GM12878 (cell line): ENCODE results near the gene SOCS1. TPM values are rescaled to one million over a fixed set of nuclear protein-coding genes. Genes with fewer than 3 reads are reported as not detected.

Experiments used
- ATF7 ChIP-seq: fragments of 450-650 bp; IDR thresholded peaks from 2 replicates; pipeline ENCODE4 v1.6.1; 2016; ENCODE audit warnings: low read depth, mild to moderate bottlenecking
- CHD1 ChIP-seq: IDR thresholded peaks from 2 replicates; pipeline ENCODE4 v1.6.1; 2012; ENCODE audit warnings: low read depth, low read length, improper control_type of control experiment
- EP300 ChIP-seq, 2 experiments: fragments of 150-350 bp in 1 of 2; IDR thresholded peaks; 2 replicates each; pipeline ENCODE4 v1.6.1; 2011 to 2012; ENCODE audit warnings: low read depth in 2 of 2, low read length in 2 of 2, borderline replicate concordance in 1 of 2, improper control_type of control experiment in 1 of 2, inconsistent platforms in 1 of 2; ENCODE audit not compliant: control insufficient read depth in 1 of 2
- ESRRA ChIP-seq: IDR thresholded peaks from 2 replicates; pipeline ENCODE4 v1.6.1; 2012; ENCODE audit warnings: mild to moderate bottlenecking, low read length, improper control_type of control experiment
- FOXM1 ChIP-seq: IDR thresholded peaks from 2 replicates; pipeline ENCODE4 v1.6.1; 2012; ENCODE audit warnings: low read depth, mild to moderate bottlenecking, inconsistent platforms, low read length, moderate library complexity
- IRF4 ChIP-seq: IDR thresholded peaks from 2 replicates; pipeline ENCODE4 v1.6.1; 2011; ENCODE audit warnings: low read depth, low read length
- NFXL1 ChIP-seq: fragments of 450-650 bp; IDR thresholded peaks from 2 replicates; pipeline ENCODE4 v1.6.1; 2017; ENCODE audit warnings: antibody characterized with exemption, mild to moderate bottlenecking, borderline replicate concordance
- NR2F1 ChIP-seq: fragments of 450-650 bp; conservative IDR thresholded peaks from 2 replicates; pipeline ENCODE4 v1.6.1; 2017; ENCODE audit warnings: mild to moderate bottlenecking
- PAX5 ChIP-seq: IDR thresholded peaks from 2 replicates; pipeline ENCODE4 v1.6.1; 2011; ENCODE audit warnings: low read depth, low read length, borderline replicate concordance
- PML ChIP-seq: IDR thresholded peaks from 2 replicates; pipeline ENCODE4 v1.6.1; 2012; ENCODE audit warnings: low read length, inconsistent platforms
- POLR2AphosphoS5 ChIP-seq: IDR thresholded peaks from 2 replicates; pipeline ENCODE4 v1.6.1; 2011; ENCODE audit warnings: mild to moderate bottlenecking, low read length, inconsistent platforms
- RBBP5 ChIP-seq: fragments of 200-600 bp; sonication (generic); conservative IDR thresholded peaks from 2 replicates; pipeline ENCODE4 v1.6.1; 2016
- SMAD1 ChIP-seq: fragments of 450-650 bp; IDR thresholded peaks from 2 replicates; pipeline ENCODE4 v1.6.1; 2018; ENCODE audit warnings: mild to moderate bottlenecking, low read depth; ENCODE audit not compliant: partially characterized antibody
- SREBF2 ChIP-seq: IDR thresholded peaks from 2 replicates; pipeline ENCODE4 v1.6.1; 2012; ENCODE audit warnings: mild to moderate bottlenecking, low read length
- SUPT20H ChIP-seq: IDR thresholded peaks from 2 replicates; pipeline ENCODE4 v1.6.1; 2011; ENCODE audit warnings: low read depth, mild to moderate bottlenecking, low read length, moderate library complexity, borderline replicate concordance; ENCODE audit not compliant: control insufficient read depth
- ZBED1 ChIP-seq: IDR thresholded peaks from 2 replicates; pipeline ENCODE4 v1.6.1; 2016; ENCODE audit warnings: borderline replicate concordance
- ZNF207 ChIP-seq: fragments of 450-650 bp; IDR thresholded peaks from 2 replicates; pipeline ENCODE4 v1.6.1; 2014; ENCODE audit warnings: antibody characterized with exemption, mild to moderate bottlenecking, borderline replicate concordance
- polyA plus RNA-seq, 11 experiments: library from polyadenylated mRNA; depleted of rRNA in 4 of 11; unstranded in 6 of 11; stranded (reverse) in 5 of 11; fragments of >200 nt; fragmentation: Nextera tagmentation in 4 of 11; fragmentation: Illumina TruSeq in 1 of 11; extraction: Ambion mirVana in 4 of 11; extraction: Trizol in 1 of 11; gene quantifications; 1 replicate in 1 of 11; 2 replicates in 10 of 11; pipeline versions ENCODE4 v1.2.1 to v1.2.3, GENCODE V29; 2011 to 2016; ENCODE audit warnings: inconsistent platforms in 2 of 11, missing spikeins in 2 of 11, low read depth in 1 of 11
- total RNA-seq, 4 experiments: library from RNA; depleted of rRNA in 3 of 4; stranded (reverse); fragments of >200 nt in 3 of 4; fragmentation: Illumina TruSeq in 1 of 4; extraction: Trizol in 1 of 4; gene quantifications; 2 replicates each; pipeline versions ENCODE4 v1.2.1 to v1.2.3, GENCODE V29; 2013 to 2021
- TF ChIP-seq, protein P1 (sequence below): fragments of 450-650 bp; IDR thresholded peaks from 2 replicates; pipeline ENCODE4 v1.6.1; 2017; ENCODE audit warnings: low read depth, mild to moderate bottlenecking, moderate library complexity
- TF ChIP-seq, protein P2 (sequence below): fragments of 450-650 bp; IDR thresholded peaks from 2 replicates; pipeline ENCODE4 v1.6.1; 2014; ENCODE audit warnings: mild to moderate bottlenecking
- TF ChIP-seq, protein P3 (sequence below): fragments of 450-650 bp; formaldehyde crosslinking; IDR thresholded peaks from 2 replicates; pipeline ENCODE4 v1.5.0; 2022; ENCODE audit warnings: mild to moderate bottlenecking, missing genetic modification characterization

SOCS1 gene
- total and polyA plus RNA-seq, 10 of the 15 experiments (the other 5 are each of a cell fraction or from before 2014, with no cell fraction given) = 0.42 to 39.8 (median 11.2) TPM

DNA sequence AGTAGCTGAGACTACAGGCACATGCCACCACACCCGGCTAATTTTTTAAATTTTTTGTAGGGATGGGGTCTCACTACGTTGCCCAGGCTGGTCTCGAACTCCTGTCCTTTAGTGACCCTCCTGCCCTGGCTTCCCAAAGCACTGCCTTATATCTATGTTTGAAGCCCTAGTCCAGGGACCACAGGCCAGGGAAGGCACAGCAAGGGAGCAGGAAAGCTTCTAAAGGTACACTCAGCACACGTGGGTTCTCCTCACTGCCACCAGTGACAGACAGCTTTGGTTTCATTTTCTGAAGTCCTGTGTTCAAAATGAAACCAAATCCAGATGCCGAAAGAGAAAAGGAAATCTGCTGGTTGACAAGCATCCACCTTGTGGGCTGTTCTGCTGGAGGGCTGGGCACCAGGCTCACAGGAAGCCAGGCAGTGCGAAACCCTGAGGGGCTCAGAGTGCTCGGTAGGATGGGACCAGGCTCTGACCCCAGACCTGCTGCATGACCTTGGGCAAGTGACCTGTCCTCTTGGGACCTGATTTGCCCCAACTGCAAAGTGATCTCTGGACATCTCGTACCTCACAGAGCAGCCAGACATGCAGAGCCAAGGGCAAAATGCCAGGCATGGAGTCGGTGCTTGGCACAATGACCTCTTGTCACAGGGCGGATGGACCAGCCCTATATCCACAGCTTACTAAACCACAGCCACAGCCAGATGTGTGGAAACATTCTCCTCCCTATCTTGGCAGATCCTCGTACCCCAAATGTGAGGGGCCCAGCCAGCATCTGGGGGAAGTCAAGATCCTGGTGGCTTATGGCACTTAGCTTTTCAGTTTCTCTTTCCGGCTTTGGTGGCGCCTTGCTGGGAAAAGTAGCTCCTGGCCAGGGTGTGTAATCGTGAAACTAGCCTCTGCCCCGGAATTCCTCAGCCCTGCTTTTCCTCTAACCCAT lies 2.8 kb upstream of the SOCS1 start (continued):
- TF ChIP-seq, protein P1, sequence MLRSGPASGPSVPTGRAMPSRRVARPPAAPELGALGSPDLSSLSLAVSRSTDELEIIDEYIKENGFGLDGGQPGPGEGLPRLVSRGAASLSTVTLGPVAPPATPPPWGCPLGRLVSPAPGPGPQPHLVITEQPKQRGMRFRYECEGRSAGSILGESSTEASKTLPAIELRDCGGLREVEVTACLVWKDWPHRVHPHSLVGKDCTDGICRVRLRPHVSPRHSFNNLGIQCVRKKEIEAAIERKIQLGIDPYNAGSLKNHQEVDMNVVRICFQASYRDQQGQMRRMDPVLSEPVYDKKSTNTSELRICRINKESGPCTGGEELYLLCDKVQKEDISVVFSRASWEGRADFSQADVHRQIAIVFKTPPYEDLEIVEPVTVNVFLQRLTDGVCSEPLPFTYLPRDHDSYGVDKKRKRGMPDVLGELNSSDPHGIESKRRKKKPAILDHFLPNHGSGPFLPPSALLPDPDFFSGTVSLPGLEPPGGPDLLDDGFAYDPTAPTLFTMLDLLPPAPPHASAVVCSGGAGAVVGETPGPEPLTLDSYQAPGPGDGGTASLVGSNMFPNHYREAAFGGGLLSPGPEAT = peak; percentile 62; the same call in 1 of the 2 replicates
- no peak for TF ChIP-seq POLR2AphosphoS5
- TF ChIP-seq PML = no peak
- TF ChIP-seq, protein P2, sequence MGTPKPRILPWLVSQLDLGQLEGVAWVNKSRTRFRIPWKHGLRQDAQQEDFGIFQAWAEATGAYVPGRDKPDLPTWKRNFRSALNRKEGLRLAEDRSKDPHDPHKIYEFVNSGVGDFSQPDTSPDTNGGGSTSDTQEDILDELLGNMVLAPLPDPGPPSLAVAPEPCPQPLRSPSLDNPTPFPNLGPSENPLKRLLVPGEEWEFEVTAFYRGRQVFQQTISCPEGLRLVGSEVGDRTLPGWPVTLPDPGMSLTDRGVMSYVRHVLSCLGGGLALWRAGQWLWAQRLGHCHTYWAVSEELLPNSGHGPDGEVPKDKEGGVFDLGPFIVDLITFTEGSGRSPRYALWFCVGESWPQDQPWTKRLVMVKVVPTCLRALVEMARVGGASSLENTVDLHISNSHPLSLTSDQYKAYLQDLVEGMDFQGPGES = no peak
- no peak for TF ChIP-seq ZNF207
- no peak for TF ChIP-seq ZBED1
- no peak for TF ChIP-seq SMAD1
- TF ChIP-seq FOXM1 = no peak
- TF ChIP-seq SREBF2 = no peak
- TF ChIP-seq RBBP5 = no peak
- TF ChIP-seq CHD1 = no peak
- peak; percentile 29; the same call in 1 of the 2 replicates for TF ChIP-seq ESRRA
- TF ChIP-seq, protein P3, sequence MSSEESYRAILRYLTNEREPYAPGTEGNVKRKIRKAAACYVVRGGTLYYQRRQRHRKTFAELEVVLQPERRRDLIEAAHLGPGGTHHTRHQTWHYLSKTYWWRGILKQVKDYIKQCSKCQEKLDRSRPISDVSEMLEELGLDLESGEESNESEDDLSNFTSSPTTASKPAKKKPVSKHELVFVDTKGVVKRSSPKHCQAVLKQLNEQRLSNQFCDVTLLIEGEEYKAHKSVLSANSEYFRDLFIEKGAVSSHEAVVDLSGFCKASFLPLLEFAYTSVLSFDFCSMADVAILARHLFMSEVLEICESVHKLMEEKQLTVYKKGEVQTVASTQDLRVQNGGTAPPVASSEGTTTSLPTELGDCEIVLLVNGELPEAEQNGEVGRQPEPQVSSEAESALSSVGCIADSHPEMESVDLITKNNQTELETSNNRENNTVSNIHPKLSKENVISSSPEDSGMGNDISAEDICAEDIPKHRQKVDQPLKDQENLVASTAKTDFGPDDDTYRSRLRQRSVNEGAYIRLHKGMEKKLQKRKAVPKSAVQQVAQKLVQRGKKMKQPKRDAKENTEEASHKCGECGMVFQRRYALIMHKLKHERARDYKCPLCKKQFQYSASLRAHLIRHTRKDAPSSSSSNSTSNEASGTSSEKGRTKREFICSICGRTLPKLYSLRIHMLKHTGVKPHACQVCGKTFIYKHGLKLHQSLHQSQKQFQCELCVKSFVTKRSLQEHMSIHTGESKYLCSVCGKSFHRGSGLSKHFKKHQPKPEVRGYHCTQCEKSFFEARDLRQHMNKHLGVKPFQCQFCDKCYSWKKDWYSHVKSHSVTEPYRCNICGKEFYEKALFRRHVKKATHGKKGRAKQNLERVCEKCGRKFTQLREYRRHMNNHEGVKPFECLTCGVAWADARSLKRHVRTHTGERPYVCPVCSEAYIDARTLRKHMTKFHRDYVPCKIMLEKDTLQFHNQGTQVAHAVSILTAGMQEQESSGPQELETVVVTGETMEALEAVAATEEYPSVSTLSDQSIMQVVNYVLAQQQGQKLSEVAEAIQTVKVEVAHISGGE (CRISPR knock-in tag) = no peak
- peak; percentile 71 for TF ChIP-seq NR2F1
- 0 out of 2 replicates have a peak, but pooled peaks have one; percentile 31 for TF ChIP-seq ATF7
- no peak for TF ChIP-seq NFXL1
- TF ChIP-seq IRF4 = no peak
- no peak for TF ChIP-seq PAX5
- no peak for TF ChIP-seq EP300 (IDR thresholded peaks at IDR 0.05; ENCODE audit: borderline replicate concordance in 1 of 2, control insufficient read depth in 1 of 2, low read depth in 2 of 2, low read length in 2 of 2)
- no peak for TF ChIP-seq SUPT20H
